ENCODE measurements around the gene DDR1.

GRCh38 chr6:30881392-30882203 is 2.7 kb upstream of the DDR1 start:
- TF ChIP-seq CTCF (IDR thresholded peaks at IDR 0.05) (no peak), EP300 (IDR thresholded peaks at IDR 0.05) (no peak), POLR2A (IDR thresholded peaks at IDR 0.05) (no peak)

All from tibial nerve (tissue), 4 donors.